Ovary (tissue), 3 donors: ENCODE results near the gene DNAJB2.

Source experiments
- CTCF ChIP-seq, 3 donors: fragments of 450-650 bp in 2 of 3; fragments of 200-600 bp in 1 of 3; IDR thresholded peaks; one replicate each; pipeline versions ENCODE4 v1.5.1 to v1.8.0; 2016 to 2022; ENCODE audit warnings: antibody characterized with exemption in 3 of 3, mild to moderate bottlenecking in 1 of 3
- EP300 ChIP-seq: sonication (generic); formaldehyde crosslinking; IDR thresholded peaks from one replicate; pipeline ENCODE4 v1.6.1; 2017; ENCODE audit warnings: antibody characterized with exemption
- POLR2A ChIP-seq: fragments of 450-650 bp; IDR thresholded peaks from one replicate; pipeline ENCODE4 v1.6.1; 2017; ENCODE audit warnings: antibody characterized with exemption, mild to moderate bottlenecking, moderate library complexity
- donor health status: DM: no; HTN: no; CAD: no.

GRCh38 chr2:219244789-219245147 lies 34.4 kb upstream of the DNAJB2 start:
- no peak for TF ChIP-seq POLR2A
- no peak for TF ChIP-seq CTCF (IDR thresholded peaks at IDR 0.05)
- no peak for TF ChIP-seq EP300
